NCI-H1694 treated with DMSO at 0.1 percent for 48 hours (cell line): ENCODE measurements around the gene DEPP1.

ENCODE experiments used
- DNase-seq: peaks from one replicate; lab custom pipeline; 2025; lab: John Stamatoyannopoulos, UW

Gene DEPP1

DNA sequence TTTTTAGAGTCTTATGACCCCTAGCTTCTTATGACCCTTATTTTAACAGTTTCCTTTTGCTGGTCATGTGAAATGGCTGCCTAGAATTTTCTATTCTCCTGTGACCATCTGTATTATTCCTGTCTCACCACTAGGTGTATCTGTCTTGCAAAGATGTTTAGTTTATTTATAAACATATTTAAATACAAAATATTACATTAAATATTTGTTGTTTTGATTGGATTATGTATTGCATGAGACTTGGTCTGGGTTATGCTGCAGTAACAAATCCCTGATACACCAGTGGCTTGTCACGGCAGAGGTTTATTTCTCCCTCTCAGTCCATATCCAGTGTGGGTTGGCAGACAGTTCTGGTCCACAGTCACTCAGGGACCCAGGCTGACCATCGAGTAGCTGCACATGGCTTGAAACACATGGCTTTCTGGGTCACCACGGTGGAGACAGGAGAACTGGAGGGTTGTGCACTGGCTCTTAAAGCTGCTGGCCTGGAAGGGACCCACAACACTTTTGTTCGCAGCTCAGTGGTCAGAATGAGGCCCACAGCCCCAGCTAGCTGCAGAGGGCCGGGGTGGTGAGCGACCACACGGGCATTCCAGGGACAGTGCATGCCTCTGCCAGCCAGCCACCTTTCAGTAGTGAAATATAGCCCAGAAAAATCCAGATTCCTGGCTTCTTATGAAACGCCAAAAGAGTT, 11.6 kb downstream of the DEPP1 start:
- DNase-seq = no peak

DNA sequence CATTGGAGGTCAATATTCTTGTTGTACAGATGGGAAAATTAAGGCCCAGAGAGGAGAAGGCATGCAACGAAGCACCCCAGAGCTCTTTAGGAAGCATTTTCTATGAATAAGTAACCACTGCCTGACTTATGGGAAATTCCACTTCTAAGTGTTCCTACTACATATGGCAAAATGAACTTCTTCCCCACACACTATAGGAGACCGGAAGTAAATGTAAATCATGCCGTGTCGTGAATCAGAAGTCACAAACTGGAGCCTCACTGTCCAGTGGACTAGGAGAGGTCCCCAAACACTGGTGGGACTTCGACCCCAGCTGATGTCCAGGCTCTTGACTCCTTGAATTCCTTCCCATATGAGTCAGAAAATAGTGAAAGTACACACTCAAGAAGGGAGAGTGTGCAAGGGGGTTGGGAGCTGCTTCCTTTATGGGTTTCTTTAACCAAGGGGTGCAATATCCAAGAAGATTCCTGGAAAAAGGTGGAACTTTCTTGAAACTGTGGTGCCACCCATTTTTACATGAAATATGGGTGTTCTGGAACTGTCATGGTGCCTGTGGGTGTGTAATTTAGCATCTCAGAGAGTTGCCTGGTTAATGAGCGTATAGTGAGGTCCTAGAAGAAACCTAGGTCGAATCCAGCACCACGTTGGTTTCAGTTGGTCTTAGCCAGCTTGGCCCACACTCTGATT, 12.3 kb downstream of the DEPP1 start:
- DNase-seq = no peak

DNA sequence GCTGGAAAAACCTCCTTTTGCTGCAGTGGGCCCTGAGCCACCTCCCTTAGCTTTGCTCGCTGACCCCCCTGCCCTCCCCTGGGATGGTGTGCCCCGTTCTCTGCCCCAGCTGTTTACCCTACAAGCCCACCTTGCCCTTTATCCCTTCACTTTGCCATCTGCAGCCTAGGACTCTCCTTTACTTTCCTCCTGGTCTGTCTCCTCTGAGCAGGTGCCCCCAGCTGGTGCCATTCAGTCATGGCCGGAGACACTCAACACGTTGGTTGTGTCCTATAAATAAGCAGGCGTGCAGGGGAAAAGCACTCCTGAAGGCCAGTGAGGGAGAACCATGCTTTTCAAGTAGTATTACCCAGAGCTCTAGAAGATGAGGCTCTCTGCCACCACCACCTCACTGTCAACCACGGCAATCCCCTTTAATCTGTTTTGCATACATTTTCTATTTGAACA, 12.9 kb downstream of the DEPP1 start:
- no peak for DNase-seq

DNA sequence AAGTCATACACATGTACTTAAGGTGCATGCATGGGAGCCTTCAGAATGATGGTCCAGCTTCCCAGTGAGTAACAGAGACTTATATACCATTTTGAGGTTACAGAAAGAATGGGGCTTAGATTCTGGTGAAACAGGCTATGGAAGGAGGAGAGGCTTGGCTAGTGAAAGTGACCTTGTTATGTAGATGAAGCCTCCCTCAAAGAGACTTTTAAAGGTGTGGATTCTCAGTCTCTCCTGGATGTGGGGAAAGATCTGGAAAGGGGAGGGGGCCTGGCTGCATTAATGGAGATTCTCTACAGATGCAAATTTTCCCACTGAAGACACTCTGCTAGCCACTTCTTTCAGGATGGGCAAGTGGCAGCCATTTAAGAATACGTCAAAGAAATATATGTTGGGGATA, 13.5 kb downstream of the DEPP1 start:
- no peak for DNase-seq

DNA sequence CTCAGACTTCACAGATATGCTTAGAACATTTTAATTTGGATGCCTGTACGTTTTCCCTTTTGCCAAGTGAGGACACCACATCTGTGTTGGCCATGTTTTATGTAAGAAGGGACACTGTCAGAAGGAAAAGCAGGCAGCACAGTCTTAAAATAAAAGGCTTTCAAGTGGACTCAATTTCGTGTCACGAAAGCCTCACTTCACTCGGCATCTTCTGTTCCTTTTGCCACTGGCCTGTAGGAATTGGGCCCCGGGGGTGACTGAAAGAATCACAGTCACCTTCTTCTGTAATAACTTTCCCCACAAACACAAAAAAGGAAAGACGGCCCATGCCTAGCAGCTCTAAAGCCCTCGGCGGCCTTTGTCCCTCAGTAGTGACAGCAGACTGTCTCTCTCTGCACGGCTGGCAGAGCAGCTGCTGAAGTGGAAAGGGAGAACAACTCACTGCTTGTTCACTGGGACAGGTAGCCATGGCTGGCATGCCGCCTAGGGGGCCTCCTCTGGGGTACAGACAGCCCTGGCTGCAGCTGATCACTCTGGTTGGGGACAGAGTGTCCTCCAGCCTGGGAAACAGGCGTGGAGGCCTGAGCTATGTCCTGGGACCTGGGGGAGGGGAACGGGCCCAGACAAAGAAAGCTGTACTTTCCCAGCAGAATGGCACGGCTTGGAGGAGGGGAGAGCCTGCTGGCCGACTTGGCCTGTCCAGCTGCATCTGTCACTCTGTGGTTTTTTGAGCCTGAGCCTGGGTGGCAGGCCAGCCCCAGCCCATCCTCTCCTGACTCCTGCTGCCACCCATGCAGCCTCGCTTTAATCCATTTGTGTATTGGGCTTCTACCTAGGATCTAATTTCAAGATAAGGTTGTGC, 14.6 kb downstream of the DEPP1 start:
- peak; percentile 25 for DNase-seq

DNA sequence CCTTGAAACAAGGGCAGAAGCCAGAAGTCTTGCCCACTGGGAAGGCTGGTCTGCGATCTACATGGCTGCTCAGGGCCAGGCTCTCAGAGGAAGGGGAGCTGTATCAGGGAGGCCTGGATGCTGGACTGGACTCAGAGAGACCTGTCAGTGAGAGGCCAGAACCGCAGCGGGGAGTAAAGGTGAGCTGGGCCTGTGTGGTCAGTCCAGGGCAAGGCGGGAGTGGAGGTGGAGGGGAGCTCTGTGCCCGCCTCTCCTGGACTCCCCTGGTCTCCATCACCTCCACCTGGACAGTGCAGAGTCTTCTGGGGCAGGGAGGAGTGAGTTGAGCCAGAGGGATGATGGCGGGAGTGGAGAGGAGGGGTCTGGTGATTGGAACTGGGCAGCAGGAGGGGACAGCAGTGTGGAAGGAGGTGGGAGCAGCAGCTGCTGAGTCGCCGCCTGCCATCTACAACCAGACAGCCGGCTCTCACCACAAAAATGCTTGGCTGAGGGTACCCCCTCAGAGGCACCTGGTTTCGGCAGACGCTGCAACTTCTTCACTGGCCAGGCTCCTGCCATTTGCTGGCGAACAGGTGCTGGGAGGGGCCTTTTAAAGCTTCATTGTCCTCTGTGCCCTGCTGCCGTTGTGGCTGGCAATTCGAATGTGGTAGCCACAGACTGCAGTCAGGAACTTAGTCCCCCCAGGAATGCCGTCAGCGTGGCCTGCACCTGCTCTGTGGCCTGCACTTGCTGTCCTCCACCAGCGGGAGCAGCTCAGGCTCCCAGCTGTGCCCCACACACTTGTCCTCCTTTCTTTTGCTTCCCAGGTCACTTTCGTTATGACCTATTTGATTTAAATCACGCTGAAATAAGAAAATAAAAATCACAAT, 15.5 kb downstream of the DEPP1 start:
- DNase-seq = no peak

DNA sequence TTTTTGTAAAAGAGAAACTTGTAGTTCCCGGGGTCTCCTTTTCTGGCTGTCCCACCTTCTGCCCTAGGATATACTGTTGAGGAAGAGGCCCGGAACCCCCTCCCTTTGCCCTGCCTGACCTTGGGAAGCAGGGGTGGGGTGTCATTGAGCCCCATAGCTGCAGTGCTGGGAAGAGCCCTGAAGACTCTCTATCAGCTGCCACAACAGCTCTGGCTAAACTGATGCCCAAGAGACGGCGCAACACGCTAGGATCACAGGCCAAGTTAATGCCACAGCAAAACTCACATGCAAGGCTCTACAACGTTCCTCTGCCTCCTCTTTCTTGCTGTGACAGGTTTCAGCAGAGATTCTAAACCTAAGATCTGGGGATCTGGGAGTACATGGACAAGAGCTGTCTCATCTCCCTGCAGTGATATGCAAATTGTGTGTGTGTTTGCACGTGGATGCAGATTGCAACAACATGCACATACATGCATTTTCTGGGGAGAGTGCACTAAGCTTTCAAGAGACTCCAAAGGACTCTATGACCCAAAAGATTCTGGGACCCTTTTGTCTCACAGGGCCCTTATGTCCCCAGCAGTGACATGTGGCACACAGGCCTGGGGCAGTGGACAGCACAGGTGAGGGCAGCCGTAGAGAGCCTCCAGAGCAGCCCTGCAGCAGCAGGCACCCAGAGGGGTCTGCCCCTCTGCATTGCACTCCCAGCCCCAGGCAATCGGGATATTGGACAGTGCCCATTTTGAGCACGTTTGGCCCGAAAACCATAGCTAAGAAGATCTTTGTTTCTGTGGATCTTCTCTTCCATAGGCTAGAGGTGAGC, 16.5 kb downstream of the DEPP1 start:
- no peak for DNase-seq

DNA sequence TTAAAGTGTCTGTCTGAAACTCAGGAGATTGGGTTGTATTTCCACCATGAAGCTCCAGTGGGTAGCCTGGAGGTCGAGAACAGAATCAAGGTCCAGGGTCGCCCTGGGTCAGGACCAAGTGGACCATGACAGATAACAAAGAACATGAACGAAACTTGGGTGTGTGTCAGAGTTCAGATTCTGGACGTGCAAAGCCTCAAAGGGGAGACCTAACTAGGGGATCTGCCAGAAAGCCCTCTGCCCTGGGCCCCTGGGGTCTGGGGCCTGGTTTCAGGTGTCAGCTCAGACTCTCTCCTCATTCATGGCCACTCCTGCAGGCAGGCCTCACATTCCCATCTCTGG, 17.4 kb downstream of the DEPP1 start:
- no peak for DNase-seq

DNA sequence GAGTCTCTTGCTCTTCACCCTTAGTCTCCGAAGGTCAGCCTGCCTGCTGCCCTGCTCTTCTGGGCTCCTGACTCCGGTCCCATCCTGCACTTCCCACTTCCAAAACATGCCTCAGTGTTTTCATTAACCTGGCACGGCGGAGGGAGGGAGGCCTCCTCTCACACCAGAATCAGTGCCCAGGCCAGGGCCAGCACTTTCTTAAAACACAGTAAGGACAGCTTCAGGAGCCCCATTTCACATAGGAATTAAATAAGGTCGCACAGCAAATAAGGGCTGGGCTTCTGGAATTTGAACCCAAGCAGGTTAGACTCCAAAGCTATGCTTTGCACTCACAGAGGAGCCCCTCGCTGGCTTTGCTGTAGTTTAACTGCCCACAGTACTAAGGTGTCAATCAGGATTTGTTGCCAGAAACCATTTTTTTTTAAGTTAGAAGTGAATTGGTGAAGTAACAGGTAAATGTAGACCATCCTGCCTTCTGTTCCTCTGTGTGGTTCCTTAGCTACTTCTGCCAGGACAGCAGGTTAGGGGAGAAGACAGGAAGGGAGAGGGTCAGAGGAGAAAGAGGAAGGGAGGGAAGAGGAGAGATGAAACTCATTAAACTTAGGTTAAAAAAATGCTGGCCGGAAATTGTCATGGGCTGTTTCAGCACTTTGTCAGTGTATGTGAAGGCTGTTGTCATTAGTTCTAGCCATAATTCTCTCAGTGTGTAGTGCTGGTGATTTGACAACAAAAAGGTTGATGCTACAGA, 18.0 kb downstream of the DEPP1 start:
- no peak for DNase-seq

DNA sequence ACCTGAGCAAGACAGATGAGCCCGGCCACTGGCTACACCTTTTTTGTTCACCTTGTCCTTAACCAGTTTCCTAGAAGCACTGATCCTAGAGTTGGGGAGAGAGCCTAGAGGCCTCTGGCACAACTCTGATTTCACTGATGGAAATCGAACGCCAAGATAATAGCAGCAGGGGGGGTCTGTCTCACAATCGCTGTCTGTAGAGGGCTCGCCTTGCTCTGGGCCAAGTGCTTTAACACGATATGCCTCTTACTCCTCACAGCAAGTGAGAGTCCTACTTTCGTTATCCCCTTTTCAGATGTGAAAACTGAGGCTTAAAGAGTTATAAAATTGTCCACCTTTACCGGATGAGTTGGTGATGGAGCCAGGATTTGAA, 18.5 kb downstream of the DEPP1 start:
- no peak for DNase-seq

DNA sequence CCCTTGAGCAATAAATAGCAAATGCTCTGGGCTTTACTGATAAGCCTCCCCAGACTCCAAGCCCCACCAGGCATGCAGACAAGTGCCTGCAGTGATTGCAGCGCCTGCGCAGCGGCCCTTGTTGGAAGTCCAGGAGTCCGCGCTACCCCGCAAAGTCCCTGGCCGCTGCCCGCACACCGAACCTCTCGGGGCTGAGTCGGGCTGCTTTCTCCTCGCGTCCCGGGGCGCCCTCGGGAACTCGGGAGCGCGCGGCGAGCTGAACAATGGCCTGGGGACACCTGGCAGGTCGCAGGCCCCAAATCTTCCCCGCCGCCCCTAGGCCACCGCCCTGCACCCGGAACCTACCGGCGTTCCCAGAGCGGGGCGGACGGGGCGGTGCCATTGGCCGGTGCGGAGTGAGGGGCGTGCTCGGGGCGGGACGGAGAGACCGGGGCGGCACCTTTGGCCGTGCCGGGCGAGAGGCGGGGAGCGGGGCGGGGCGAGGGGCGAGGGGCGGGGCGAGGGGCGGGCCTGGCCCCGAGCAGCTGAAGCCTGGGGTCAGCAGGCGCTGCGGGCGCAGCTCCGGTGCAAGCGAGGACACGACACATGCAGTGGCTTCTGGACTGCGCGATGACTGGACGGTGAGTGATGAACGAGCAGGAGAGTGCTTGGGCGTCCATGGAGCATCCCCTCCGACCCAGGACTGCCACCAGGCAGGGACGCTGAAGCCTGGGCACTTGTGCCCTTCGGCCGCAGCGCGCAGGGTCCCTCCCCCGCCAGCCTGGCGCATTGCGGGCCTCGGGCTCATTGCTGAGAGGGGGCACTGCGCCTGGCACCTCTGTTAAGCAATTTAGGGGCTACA, 19.1 kb downstream of the DEPP1 start, which contains the start of gene RASSF4:
Gene RASSF4 (plus strand): TSS at position 556 of the 841 bp plus-strand sequence. CDS start 10,401 bp downstream, outside the sequence.
- DNase-seq = peak; percentile 27

DNA sequence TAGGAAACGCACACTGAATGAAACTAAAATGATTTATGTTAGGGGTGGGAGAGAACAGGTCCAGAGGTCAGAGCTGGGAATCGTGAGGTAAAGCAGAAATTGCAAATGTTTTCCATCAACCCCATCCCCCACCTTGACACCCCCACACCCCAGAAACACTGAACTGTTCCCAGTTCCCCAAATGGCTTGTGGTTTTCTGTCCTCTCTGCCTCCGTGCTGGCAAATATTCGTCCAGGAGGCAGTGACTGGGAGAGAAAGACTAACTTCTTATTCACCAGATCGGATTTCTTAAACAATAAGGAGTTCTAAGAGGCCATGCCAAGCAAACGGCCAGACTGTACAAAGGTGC, 19.7 kb downstream of the DEPP1 start:
- DNase-seq = no peak

DNA sequence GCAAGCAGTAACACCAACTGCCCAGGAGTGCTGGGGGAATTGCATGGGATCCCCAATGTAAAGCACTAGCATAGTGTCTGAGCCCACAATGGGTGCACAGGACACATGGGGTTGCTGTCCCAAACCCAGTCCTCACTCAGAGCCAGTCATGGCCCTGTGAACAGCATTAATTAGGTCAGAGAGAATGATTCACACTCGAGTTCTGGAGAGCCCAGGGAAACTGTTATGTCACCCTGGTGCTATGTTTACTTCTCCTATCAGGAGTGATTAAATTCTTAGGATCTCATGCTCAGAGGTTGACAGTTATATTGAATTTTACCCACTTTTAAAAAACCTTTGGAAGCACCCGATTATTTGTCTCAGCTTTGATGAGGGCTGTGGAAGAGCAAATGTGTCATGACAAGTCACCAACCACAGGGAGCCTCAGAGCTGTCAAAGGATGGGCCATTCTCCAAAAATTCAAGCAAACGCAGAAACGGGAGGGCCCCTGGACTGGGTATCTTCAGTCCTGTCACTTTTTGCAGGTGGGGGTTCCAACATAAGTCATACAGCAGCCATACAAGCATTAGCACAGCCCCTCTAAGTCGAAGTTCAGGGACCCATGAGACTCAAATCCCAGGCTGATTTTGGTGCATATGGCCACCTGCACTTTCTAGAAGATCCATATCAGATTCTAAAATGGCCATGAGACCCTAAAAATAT, 20.3 kb downstream of the DEPP1 start:
- DNase-seq = no peak

DNA sequence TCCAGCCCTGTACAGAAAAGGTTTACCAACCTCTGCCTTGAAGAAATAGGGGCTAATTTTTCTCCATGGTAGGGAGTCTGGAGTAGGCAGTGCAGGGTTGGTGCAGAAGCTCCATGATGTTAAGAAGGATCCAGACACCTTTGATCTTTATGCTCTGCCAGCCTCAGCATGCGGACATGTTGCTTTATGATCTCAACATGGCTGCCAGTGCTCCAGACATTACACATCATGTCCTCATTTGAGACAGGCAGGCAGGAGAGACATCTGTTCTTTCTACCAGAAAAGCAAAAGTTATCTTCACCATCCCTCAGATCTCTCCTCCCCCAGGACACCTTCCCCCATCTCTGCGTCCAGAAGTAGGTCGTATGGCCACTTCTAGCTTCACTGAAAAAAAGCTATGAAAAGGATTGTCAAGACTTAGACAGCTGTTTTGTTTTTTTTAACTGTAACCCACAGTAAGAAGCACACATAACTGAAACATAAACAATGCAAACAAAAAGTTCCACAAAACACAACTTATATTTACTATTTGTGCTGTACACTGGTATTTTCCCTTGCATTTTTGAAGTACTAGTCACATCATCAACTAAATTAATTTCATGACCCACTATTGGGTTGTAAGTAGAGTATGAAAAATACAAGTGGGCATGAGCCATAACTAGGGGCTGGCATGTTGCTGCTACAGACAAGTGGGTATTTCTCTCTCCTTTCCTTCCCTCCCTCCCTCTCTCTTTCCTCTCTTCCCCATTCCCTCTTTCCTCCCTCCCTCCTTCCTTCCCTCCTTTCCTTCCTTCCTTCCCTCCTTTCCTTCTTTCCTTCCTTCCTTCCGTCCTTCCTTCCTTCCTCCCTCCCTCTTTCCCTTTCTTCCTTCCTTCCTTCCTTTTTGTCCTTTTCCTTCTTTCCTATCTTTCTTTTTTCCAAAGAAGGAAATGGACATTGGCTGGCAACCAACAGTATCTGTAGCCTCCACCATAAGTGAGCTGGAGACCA, 21.6 kb downstream of the DEPP1 start:
- no peak for DNase-seq

DNA sequence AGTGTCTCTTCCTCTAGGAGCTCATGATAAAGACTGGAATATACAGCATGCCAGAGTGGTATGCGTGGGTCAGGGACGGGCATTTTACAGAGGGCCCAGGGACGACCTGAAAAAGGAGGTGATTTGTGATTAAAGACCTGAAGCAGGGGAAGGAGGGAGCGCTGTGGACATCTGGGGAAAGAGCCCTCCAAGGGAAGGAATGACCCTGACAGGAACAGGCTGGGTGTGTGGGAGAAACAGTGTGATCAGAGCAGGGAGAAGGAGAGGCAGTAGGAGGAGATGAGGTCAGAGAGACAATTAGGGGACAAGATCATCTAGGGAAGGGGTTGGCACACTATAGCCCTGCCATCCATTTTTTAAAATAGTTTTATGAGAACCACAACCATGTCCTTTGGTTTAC, 22.4 kb downstream of the DEPP1 start:
- no peak for DNase-seq

DNA sequence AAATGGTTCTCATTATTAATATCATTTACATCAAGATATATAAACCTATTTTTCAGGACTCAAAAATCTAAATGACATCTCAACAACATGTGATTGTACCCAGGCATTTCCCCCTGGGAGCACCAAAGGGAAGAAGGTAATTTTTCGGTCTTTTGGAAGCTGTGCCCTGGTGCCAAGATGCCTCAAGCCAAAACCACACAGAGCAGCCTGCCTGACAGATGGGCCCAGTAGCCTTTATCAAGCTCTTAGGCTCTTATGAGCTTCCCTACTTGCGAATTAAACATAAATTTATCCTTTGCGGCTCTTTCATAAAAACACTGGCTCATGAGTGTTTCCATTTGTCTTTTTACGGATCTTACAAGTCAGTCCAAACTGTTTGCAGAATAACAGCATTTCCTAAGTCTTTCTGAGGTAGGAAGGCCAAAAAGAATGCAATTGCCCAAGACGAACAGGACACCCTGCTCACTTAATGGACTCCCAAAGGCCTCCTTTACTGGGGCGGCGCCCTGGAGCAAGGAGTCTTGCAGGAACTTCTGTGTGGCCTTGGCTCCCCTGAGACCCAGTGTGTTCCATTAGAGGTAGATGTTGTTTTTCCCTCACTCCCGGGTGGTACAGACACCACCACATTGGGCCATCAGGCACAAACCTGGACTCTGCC, 23.1 kb downstream of the DEPP1 start:
- DNase-seq = no peak

DNA sequence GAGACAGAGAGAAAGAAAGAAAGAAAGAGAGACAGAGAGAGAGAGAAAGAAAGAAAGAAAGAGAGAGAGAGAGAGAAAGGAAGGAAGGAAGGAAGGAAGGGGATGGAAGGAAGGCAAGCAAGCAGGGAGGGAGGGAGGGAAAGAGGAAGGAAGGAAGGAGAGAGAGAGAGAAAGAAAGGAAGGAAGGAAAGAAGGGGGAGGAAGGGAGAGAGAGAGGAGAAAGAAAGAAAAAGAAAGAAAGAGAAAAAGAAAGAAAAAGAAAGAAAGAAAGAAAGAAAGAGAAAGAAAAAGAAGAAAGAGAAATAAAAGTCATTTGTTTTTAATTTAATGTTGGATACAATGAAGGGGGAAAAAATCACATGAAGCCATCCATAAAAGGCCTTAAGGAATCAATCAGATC, 23.6 kb downstream of the DEPP1 start:
- DNase-seq = no peak
